ENCODE data around the gene DOP1A. TPM values are rescaled to one million over a fixed set of nuclear protein-coding genes. Genes with fewer than 3 reads are reported as not detected.

Gene DOP1A
- polyA plus RNA-seq, 3 donors from 2014 or later: 2.3 to 4.7 (median 3.0) TPM

DNA sequence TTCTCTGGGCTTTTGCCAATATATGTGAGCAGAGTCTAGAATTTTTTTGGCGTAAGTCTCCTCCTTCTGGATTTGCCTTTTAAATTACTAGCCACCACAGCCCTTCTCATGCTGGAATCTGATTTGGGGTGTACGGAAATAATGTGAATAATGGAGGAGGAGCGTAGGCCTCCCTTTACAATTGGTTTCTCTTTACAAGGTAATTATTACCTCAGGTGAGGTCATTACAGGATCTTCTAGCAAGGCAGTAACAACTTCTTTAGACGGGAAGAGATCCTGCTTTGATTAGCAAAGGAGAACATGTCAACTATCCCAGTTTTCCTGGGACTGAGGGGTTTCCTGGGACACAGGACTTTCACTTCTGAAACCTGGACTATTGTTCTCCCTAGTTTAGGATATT lies 134.6 kb downstream of the DOP1A start:
- Mint-ChIP-seq H3K4me1 (no peaks in the 10 kb centered on the region), H3K27ac (no peak overlapping the region), H3K9me3 (no peaks in the 10 kb centered on the region), H3K27me3 (ENCODE audit: low read depth in 3 of 3) (peaks cover 0 to 2% (median under 1%) of the 10 kb centered on the region in 3 donors), H3K36me3 (no peaks in the 10 kb centered on the region), H3K4me3 (no peak overlapping the region)
- DNase-seq: no peak

DNA sequence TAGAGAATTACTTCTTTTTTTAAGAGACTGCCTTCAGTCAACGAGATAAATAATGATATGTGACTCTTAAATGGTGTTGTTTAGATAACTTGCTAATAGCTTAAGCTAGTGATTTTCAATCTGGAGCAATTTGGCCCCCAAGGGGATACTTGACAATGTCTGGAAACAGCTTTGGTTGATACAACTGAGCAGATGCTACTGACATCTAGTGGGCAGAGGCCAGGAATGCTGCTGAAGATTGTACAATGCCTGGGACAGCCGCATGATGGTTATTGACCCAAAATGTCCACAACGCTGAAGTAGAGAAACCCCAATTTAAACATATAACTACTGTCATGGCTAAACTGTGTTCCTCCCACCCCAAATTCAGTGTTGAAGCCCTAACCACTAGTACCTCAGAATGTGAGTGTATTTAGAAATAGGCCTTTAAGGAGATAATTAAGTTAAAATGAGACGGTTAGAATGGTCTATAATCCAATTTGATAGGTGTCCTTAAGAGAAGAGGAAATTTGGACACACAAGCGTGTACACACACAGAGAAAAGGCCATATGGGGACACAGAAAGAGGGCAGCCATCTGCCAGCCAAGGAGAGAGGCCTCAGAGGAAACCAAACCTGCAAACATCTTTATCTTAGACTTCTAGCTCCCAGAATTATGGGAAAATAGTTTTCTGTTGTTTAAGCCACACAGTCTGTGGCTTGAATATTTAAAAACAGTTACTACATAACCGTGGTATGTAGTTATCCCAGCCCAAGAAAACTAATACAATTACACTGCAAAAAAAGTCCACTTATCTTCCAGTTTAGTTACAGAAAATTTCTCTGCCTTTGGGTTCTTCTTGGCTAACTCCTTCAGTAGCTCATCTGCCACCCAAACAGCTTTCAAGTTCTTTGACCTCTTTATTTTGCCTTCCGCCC lies 147.9 kb downstream of the DOP1A start:
- no peak overlapping the region for H3K27ac Mint-ChIP-seq
- DNase-seq: peak; percentile 28 to 46 (median 41)
- H3K4me1 Mint-ChIP-seq: no peaks in the 10 kb centered on the region
- H3K9me3 Mint-ChIP-seq: no peaks in the 10 kb centered on the region
- no peaks in the 10 kb centered on the region for H3K36me3 Mint-ChIP-seq
- no peak overlapping the region for H3K4me3 Mint-ChIP-seq
- peaks cover 0 to 5% (median 5%) of the 10 kb centered on the region in 3 donors for H3K27me3 Mint-ChIP-seq (ENCODE audit: low read depth in 3 of 3)

DNA sequence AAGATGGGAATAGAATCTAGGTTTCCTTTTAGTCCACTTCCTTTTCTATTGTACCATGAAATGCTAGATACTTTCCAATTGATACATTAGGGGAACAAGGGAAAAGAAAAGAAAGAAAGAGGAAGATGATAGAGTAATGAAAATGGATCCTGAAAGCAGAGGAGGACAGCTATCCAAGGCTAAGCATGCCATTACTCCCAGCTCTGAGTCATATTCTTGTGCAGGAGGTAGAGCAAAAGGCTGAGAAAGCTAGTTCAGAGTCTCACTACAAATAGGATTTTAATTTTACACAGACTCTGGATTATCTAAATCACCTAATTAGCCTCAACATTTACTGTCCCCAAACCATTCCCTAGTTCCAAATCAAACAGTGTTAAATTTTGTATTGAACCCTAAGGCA lies 149.3 kb downstream of the DOP1A start:
- H3K27ac Mint-ChIP-seq: no peak overlapping the region
- no peaks in the 10 kb centered on the region for H3K36me3 Mint-ChIP-seq
- H3K9me3 Mint-ChIP-seq: no peaks in the 10 kb centered on the region
- no peak overlapping the region for H3K4me3 Mint-ChIP-seq
- no peak for DNase-seq
- no peaks in the 10 kb centered on the region for H3K4me1 Mint-ChIP-seq
- H3K27me3 Mint-ChIP-seq (ENCODE audit: low read depth in 3 of 3): peaks cover 0 to 5% (median 3%) of the 10 kb centered on the region in 3 donors

Other genes with a start within 250 kb of the DOP1A start
- 1 to 10 TPM; 3.1 to 4.1 (median 3.2) TPM for gene UBE3D, start 1.8 kb upstream of the DOP1A start, polyA plus RNA-seq
- 1 to 10 TPM; 1.7 to 8.3 (median 7.8) TPM for gene PGM3, start 125.6 kb downstream of the DOP1A start, polyA plus RNA-seq
- gene RWDD2A, start 125.7 kb downstream of the DOP1A start, polyA plus RNA-seq: 1 to 10 TPM in 1 of 3 donors, under 1 TPM in 2; 0.82 to 3.3 (median 0.83) TPM